ENCODE measurements around the gene P2RY14.

The P2RY14 gene

DNA sequence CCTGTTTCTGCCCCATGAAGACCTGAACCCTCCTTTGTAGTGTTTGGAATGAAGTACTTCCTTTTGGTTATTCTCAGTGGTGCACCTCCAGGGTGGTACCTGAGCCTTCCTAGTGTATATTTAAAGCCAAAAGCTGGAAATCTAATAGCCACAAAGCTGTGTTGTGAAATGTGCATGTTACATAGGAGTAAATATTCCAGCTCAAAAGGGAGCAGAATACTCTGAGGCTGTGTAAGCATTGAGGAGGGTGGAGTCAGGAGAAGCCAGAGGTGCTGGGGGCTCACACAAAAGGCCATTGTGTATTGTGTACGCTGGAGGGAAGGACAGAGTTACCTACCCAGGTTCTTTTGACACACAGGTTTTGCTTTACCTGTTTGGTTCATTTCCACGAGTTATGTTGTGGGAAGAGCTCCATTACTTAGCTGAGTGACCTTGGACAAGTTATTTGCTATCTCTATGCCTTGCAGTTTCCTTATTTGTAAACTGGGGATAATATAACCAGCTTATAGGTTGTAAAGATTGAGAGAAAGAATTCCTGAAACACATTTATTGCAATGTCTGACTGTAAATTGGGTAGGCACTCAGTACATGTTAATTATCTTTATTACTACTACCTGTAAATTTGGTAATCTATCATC lies 100.0 kb downstream of the P2RY14 start:
- DNase-seq (ENCODE audit: low spot score) = no peak

GRCh38 chr3:151175952-151176351 lies 102.4 kb downstream of the P2RY14 start:
- no peak for DNase-seq (ENCODE audit: low spot score)

DNA sequence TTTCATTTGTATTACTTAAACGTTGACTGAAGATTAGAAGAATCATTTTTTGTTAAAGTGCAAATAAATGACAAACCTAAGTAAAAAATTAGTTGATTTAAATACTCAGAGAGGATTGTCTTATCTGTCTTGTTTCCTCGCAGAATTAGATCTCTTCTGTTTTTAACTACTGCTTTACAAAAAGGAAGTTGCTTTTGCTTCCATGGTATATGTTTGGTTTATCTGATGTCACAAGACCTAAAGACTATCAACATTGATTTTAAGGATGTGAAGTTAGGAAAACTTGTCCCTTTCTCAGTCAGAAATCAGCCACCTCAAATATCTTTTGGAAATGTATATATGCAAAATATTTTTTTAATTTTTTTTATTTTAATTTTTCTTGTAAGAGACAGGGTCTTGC lies 104.0 kb downstream of the P2RY14 start:
- DNase-seq (ENCODE audit: low spot score) = no peak

DNA sequence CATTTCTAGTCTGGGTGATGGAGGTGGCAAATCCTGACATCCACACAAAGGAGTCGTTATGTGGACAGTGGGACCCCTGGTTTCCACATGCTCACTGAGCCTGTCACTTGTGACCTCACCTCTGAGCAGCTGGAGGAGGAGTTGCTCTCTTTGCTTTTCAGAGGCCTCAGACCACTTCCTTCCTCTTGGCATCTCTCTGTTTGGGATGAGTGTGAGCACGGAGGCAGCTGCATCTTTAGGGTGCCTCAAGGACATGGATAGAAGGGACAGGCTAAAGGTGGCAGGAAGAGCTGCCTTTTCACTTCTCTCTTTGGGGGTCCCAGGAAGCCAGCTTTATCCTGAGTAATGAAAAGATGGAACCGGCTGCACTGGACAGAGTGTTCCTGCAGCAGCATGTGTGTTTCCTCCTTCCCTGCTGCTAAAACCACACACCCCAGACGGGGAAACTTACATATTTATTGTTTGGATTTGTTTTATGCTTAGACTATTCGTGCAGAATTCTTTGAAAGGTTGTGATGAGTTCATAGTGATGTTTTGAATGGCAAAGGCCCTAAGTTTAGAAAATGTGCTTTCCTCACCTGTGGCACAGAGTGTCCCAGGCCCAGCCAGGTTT lies 107.1 kb downstream of the P2RY14 start:
- no peak for DNase-seq (ENCODE audit: low spot score)

- DNase-seq (ENCODE audit: low spot score) = peak; percentile 48
Measured at GRCh38 chr3:151169948-151170679, 108.2 kb downstream of the P2RY14 start.

GRCh38 chr3:151169262-151169947 lies 108.9 kb downstream of the P2RY14 start:
- DNase-seq (ENCODE audit: low spot score) = no peak

DNA sequence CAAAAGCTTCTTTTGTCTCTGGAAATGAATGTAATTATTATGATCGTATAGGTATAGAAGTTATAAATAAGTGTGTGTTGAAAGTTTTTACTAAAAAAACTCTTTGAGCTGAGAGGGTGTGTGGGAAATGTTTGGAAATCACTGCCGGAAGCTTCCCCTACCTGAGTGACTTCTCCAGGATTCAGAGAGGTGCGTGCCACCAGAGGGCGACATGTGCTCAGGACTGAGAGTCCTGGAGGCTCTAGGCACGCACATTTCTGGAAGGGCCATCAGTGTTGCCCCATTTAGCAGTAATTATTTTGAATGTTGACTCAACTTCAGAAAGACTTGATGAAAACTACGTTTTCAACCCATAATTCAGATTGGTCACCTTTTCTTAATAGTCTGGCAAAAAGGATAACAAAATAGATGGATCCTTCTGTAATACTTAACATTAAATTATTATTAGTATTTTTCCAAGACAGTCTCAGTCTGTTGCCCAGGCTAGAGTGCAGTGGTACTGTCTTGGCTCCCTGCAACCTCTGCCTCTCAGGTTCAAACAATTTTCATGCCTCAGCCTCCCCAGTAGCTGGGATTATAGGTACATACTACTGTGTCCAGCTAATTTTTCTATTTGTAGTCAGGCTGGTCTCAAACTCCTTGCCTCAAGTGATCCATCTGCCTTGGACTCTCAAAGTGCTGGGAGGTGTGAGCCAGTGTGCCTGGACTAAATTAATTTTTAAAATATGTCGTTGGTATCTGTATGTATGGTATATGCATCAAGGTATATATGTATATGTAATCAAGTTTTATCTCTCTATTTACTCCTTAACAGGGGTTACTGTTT lies 109.9 kb downstream of the P2RY14 start:
- peak; percentile 26 for DNase-seq (ENCODE audit: low spot score)

DNA sequence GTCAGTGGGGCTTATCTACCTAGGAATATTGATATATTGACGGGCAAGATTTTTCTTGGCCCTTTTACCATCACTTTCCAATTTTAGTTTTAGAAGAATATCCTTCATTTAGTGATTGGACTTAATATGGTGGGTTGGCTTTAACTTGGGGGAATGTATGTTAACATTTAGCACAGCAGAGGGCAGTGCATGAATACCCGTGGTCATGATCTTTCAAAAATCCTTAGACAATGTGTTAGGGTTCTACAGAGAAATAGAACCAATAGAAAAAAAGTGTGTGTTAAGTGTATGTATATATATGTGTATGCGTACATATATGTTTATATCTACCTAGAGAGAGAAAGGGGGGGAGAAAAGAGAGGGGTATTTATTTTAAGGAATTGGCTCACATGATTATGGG lies 112.2 kb downstream of the P2RY14 start:
- no peak for DNase-seq (ENCODE audit: low spot score)

DNA sequence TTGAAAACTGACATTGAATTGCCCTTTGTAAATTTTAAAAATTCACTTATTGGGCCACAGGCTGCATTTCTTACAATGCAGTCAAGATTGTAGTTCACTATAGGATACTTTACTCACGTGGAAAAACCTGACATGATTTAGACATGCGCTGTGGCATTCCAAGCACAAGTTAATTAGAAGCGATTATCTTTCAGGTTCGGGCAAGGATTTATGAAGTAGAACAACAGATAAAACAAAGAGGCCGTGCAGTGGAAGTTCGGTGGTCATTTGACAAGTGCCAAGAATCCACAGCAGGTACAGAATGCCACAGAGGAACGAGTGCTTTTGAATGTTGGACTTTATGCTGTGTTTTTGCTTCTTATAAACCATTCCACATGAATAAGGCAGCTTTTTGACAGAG lies 113.1 kb downstream of the P2RY14 start:
- DNase-seq (ENCODE audit: low spot score) = no peak

Measured in globus pallidus (tissue), 1 donor.